Activated CD4-positive, alpha-beta memory T cell treated with anti-CD3 and anti-CD28 coated beads for 36 hours (primary cell): ENCODE measurements around the gene SCN1B. TPM values are rescaled to one million over a fixed set of nuclear protein-coding genes. Genes with fewer than 3 reads are reported as not detected.
"Not testable (repeated sequence)": the region's sequence is repeated elsewhere in the genome, so short reads cannot be mapped to it uniquely, and the experiment has no call there.

ENCODE experiments used
- CTCF ChIA-PET: fragments of 350-600 bp; sonication (Branson Sonifier 250); formaldehyde crosslinking; loops from one replicate; lab custom pipeline; 2021; ENCODE audit warnings: antibody characterized with exemption, inconsistent platforms; lab: Charles Lee
- POLR2A ChIA-PET: fragments of 350-600 bp; sonication (Branson Sonifier 250); formaldehyde crosslinking; loops from one replicate; lab custom pipeline; 2021; ENCODE audit warnings: antibody characterized with exemption; lab: Charles Lee
- DNase-seq: peaks from one replicate; pipeline ENCODE4 v3.0.0-alpha.2; 2020
- H3K27ac Mint-ChIP-seq: one replicate; pipeline ENCODE4 v1.8.0; 2021; ENCODE audit warnings: mixed read lengths
- H3K27me3 Mint-ChIP-seq: one replicate; pipeline ENCODE4 v1.8.0; 2021; ENCODE audit warnings: mixed read lengths
- H3K36me3 Mint-ChIP-seq: one replicate; pipeline ENCODE4 v1.8.0; 2021; ENCODE audit warnings: mixed read lengths
- H3K4me1 Mint-ChIP-seq: one replicate; pipeline ENCODE4 v1.8.0; 2021; ENCODE audit warnings: low read depth, mixed read lengths
- H3K4me3 Mint-ChIP-seq: one replicate; pipeline ENCODE4 v1.8.0; 2021; ENCODE audit warnings: mild to moderate bottlenecking, mixed read lengths
- H3K9me3 Mint-ChIP-seq: one replicate; pipeline ENCODE4 v1.8.0; 2021; ENCODE audit warnings: mixed read lengths
- intact Hi-C: fragments of 100-400 bp; cut with micrococcal nuclease; formaldehyde crosslinking; loops from one replicate; pipeline ENCODE4 v1.15.1; 2023
- total RNA-seq, 2 experiments: library from RNA; stranded (reverse); gene quantifications; one replicate each; pipeline ENCODE4 v1.2.3, GENCODE V29; 2021

Gene SCN1B
- total RNA-seq, 2 experiments from 2014 or later, result 1.1 to 1.6 TPM

- ChIA-PET CTCF (interaction anchor here (2.5 to 5.9 kb wide), 3 partner anchors 11 to 29 kb away, joined by 8 to 37 read pairs (median 15); no protein-coding TSS in a partner anchor), POLR2A (interaction anchor here (1.1 to 5.4 kb wide), 5 partner anchors 10 to 26 kb away, joined by 3 to 65 read pairs (median 17); no protein-coding TSS in a partner anchor)
- H3K9me3 Mint-ChIP-seq, result no peaks in the 10 kb centered on the region
- H3K27ac Mint-ChIP-seq, result peak overlapping the region; percentile 99
- peaks cover 56% of the 10 kb centered on the region for H3K36me3 Mint-ChIP-seq
- H3K4me1 Mint-ChIP-seq, result peaks cover 67% of the 10 kb centered on the region
- H3K4me3 Mint-ChIP-seq, result peak overlapping the region; percentile 100
- no peaks in the 10 kb centered on the region for H3K27me3 Mint-ChIP-seq
- intact Hi-C loops, result loop anchor here (5.0 kb wide), 1 partner anchor 270 kb away; the partner anchor contains the start of gene ZNF181
- no peak for DNase-seq
These were observed 28.2 kb upstream of the SCN1B start for GRCh38 chr19:35002037-35002535.

GRCh38 chr19:35004517-35005255 lies 25.6 kb upstream of the SCN1B start:
- Mint-ChIP-seq H3K4me3 (no peak overlapping the region), H3K27me3 (no peaks in the 10 kb centered on the region), H3K4me1 (peaks cover 54% of the 10 kb centered on the region), H3K36me3 (peaks cover 57% of the 10 kb centered on the region), H3K27ac (peak overlapping the region; percentile 71), H3K9me3 (no peaks in the 10 kb centered on the region)
- POLR2A ChIA-PET, result no interaction called here
- no peak for DNase-seq
- intact Hi-C loops, result loop anchor here (5.0 kb wide), 1 partner anchor 272 kb away; the partner anchor contains the start of gene ZNF181
- CTCF ChIA-PET, result interaction anchor here (1.1 to 10.9 kb wide), 3 partner anchors 32 to 41 kb away, joined by 3 to 175 read pairs (median 15); no protein-coding TSS in a partner anchor

GRCh38 chr19:35005256-35005977 lies 24.9 kb upstream of the SCN1B start:
- peaks cover 62% of the 10 kb centered on the region for H3K36me3 Mint-ChIP-seq
- intact Hi-C loops, result no loop called here
- CTCF ChIA-PET, result interaction anchor here (1.1 to 10.9 kb wide), 3 partner anchors 33 to 137 kb away, joined by 3 to 175 read pairs (median 3); no protein-coding TSS in a partner anchor

GRCh38 chr19:35006007-35006341 lies 24.3 kb upstream of the SCN1B start:
- Mint-ChIP-seq H3K4me1 (peaks cover 61% of the 10 kb centered on the region), H3K27ac (peak overlapping the region; percentile 25), H3K36me3 (peaks cover 63% of the 10 kb centered on the region)
- H3K9me3 Mint-ChIP-seq, DNase-seq, H3K4me3 Mint-ChIP-seq, H3K27me3 Mint-ChIP-seq, intact Hi-C loops: not testable (repeated sequence)
- POLR2A ChIA-PET, result interaction anchor here (0.6 kb wide), 1 partner anchor 263 kb away, joined by 3 read pairs; the partner anchor contains the start of gene USF2
- CTCF ChIA-PET, result interaction anchor here (0.7 to 10.9 kb wide), 3 partner anchors 17 to 136 kb away, joined by 3 to 175 read pairs (median 3); no protein-coding TSS in a partner anchor

More at GRCh38 chr19:35005256-35005977, 24.9 kb upstream of the SCN1B start:
- no peaks in the 10 kb centered on the region for H3K9me3 Mint-ChIP-seq
- no peak for DNase-seq
- H3K4me3 Mint-ChIP-seq, result no peak overlapping the region
- H3K27ac Mint-ChIP-seq, result peak overlapping the region; percentile 25
- H3K27me3 Mint-ChIP-seq, result no peaks in the 10 kb centered on the region
- POLR2A ChIA-PET, result no interaction called here
- H3K4me1 Mint-ChIP-seq, result peaks cover 58% of the 10 kb centered on the region

GRCh38 chr19:35006342-35006998 lies 23.8 kb upstream of the SCN1B start:
- peak overlapping the region; percentile 12 for H3K27ac Mint-ChIP-seq
- ChIA-PET POLR2A (interaction anchor here (0.6 kb wide), 1 partner anchor 262 kb away, joined by 3 read pairs; the partner anchor contains the start of gene USF2), CTCF (interaction anchor here (0.7 to 10.9 kb wide), 4 partner anchors 18 to 136 kb away, joined by 3 to 175 read pairs (median 3); no protein-coding TSS in a partner anchor)
- H3K27me3 Mint-ChIP-seq, result no peaks in the 10 kb centered on the region
- peaks cover 65% of the 10 kb centered on the region for H3K4me1 Mint-ChIP-seq
- no peaks in the 10 kb centered on the region for H3K9me3 Mint-ChIP-seq
- no peak overlapping the region for H3K4me3 Mint-ChIP-seq
- no peak for DNase-seq
- intact Hi-C loops, result no loop called here
- H3K36me3 Mint-ChIP-seq, result peaks cover 63% of the 10 kb centered on the region

GRCh38 chr19:35006999-35007365 lies 23.3 kb upstream of the SCN1B start:
- Mint-ChIP-seq H3K4me3 (no peak overlapping the region), H3K27ac (peak overlapping the region; percentile 12), H3K36me3 (peaks cover 60% of the 10 kb centered on the region), H3K9me3 (no peaks in the 10 kb centered on the region), H3K4me1 (peaks cover 68% of the 10 kb centered on the region), H3K27me3 (no peaks in the 10 kb centered on the region)
- POLR2A ChIA-PET, result no interaction called here
- CTCF ChIA-PET, result interaction anchor here (1.1 to 10.9 kb wide), 3 partner anchors 16 to 35 kb away, joined by 3 to 175 read pairs (median 4); no protein-coding TSS in a partner anchor
- no peak for DNase-seq
- intact Hi-C loops, result no loop called here

GRCh38 chr19:35007427-35007826 lies 22.8 kb upstream of the SCN1B start:
- intact Hi-C loops, H3K4me3 Mint-ChIP-seq, H3K27me3 Mint-ChIP-seq, DNase-seq, H3K27ac Mint-ChIP-seq, H3K9me3 Mint-ChIP-seq: not testable (repeated sequence)
- ChIA-PET POLR2A (interaction anchor here (1.4 kb wide), 1 partner anchor 12 kb away, joined by 3 read pairs; no protein-coding TSS in a partner anchor), CTCF (interaction anchor here (0.8 to 10.9 kb wide), 4 partner anchors 17 to 37 kb away, joined by 3 to 175 read pairs (median 4); no protein-coding TSS in a partner anchor)
- peaks cover 60% of the 10 kb centered on the region for H3K36me3 Mint-ChIP-seq
- H3K4me1 Mint-ChIP-seq, result peaks cover 69% of the 10 kb centered on the region

GRCh38 chr19:35008891-35009341 lies 21.4 kb upstream of the SCN1B start:
- Mint-ChIP-seq H3K36me3 (peaks cover 60% of the 10 kb centered on the region), H3K9me3 (no peaks in the 10 kb centered on the region), H3K4me3 (no peak overlapping the region), H3K27me3 (no peaks in the 10 kb centered on the region), H3K27ac (no peak overlapping the region), H3K4me1 (peaks cover 69% of the 10 kb centered on the region)
- ChIA-PET CTCF (interaction anchor here (1.4 to 10.9 kb wide), 2 partner anchors 37 to 58 kb away, joined by 3 to 175 read pairs; no protein-coding TSS in a partner anchor), POLR2A (interaction anchor here (1.3 to 7.5 kb wide), 2 partner anchors 8 to 17 kb away, joined by 3 to 51 read pairs; partner anchors contain the start of gene GRAMD1A)
- DNase-seq, result no peak
- intact Hi-C loops, result no loop called here

- H3K36me3 Mint-ChIP-seq, result peaks cover 60% of the 10 kb centered on the region
- H3K27ac Mint-ChIP-seq, result peak overlapping the region; percentile 87
- no peaks in the 10 kb centered on the region for H3K9me3 Mint-ChIP-seq
- H3K4me3 Mint-ChIP-seq, result no peak overlapping the region
- intact Hi-C loops, result no loop called here
- H3K27me3 Mint-ChIP-seq, result no peaks in the 10 kb centered on the region
- POLR2A ChIA-PET, result interaction anchor here (0.5 to 7.5 kb wide), 2 partner anchors 9 to 56 kb away, joined by 3 to 51 read pairs; partner anchors contain the start of gene GRAMD1A
- CTCF ChIA-PET, result interaction anchor here (1.4 to 10.9 kb wide), 2 partner anchors 38 to 57 kb away, joined by 3 to 175 read pairs; no protein-coding TSS in a partner anchor
- H3K4me1 Mint-ChIP-seq, result peaks cover 70% of the 10 kb centered on the region
- no peak for DNase-seq
These were observed 20.6 kb upstream of the SCN1B start for GRCh38 chr19:35009424-35010415.
